Measurements from ENCODE around the gene RNFT1.
"Not testable (repeated sequence)": the region's sequence is repeated elsewhere in the genome, so short reads cannot be mapped to it uniquely, and the experiment has no call there.

Gene RNFT1, protein sequence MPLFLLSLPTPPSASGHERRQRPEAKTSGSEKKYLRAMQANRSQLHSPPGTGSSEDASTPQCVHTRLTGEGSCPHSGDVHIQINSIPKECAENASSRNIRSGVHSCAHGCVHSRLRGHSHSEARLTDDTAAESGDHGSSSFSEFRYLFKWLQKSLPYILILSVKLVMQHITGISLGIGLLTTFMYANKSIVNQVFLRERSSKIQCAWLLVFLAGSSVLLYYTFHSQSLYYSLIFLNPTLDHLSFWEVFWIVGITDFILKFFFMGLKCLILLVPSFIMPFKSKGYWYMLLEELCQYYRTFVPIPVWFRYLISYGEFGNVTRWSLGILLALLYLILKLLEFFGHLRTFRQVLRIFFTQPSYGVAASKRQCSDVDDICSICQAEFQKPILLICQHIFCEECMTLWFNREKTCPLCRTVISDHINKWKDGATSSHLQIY

DNA sequence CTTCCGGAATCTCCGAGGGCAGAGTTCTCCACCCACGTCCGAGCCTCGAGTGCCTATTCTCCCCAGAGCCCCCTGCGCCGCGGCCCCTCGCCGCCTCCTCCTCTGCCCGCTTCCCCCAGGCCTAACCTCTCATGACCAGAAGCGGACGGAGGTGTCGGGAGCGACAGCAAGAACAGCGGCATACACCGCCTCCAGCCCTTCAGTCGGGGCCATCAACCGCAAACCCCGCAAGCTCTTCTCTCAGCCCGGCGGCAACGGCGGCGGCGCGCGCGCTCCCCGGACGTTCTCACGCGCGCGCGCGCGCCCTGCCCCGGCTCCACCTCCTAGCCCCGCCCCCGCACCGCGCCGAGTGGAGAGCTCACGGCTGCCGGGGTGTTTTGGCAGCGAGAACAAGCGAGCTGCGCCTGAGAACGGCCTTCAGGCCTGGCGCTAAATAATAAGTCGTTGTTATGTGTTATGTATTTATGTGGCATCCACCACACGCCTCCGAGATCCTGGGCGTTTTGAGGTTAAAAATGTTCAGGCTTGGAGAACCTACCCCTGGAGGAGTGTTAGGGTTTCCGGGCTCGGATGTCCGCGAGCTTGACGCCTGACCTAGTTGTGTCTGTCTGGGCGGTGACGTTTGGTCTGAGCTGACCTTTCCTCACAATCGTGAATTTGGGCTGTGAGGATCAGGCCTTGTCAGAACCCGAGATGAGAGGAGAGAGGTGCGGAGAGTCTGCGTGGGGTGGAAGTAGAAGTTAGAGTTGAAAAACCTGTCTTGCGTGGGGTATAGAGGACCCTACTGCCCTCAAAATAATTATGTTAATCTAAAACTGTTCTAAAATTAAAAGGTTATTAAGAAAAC, at the start of gene RNFT1:
Gene RNFT1 (minus strand): TSS at position 259 of the 847 bp plus-strand sequence. CDS start 77 bp downstream, at position 182.
- peak; percentile 93 for DNase-seq

DNA sequence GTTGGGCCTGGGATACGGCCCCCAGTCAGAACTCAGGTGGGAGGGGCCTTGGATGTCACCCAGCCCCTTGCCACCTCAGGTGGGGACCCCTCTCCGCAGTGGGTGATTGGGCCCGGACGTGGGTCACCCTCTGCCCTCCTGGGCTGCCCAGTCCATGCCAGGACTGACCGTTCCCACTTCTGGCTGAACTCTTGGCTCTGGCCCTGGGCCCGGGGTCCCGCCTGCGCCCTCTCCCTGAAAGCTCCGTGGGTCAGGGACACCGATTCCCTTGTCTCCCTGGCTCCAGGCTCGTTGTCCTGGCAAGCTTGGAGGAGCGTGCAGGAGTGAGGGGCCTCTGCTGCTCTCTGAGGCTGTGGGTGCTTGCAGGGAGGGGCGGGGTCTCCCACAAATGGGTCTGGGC, 44.8 kb upstream of the RNFT1 start:
- not testable (repeated sequence) for DNase-seq

DNA sequence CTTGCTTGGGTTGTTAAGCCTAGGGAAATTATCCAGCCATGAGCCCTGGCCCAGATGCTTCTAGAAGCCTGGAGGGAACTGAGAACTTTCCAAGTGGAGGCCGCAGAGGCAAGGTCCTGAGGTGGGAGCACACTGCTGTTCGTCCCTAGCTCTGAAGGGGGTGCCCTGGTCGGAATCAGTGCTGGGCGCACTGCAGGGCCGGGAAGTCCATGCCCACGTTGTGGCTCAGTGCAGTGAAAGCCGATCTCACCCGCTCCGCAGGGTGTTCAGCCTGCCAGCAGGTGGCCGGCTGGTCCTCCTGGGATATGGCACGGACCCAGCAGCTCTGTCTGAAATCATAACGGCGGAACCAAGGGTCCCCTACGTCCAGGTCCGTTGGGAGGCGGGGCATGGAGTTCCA, 43.8 kb upstream of the RNFT1 start:
- not testable (repeated sequence) for DNase-seq

DNA sequence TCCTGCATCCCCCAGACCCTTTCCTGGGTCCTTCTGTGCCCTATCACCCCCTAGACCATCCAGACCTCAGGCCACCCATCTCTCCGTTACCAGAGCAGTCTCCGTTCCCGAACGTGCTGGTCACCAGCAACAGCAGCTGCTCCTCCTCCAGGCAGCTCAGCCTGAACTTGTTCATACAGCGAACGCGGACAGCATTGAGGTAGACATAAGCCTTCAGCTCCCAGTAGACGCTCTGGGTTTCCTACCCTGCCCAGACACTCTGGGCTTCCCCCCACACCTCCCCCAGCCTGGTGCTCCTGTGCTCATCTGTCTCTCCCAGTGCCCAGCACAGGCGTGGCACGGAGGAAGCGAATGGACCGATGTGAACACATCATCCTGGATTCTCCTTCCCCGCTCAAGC, 41.6 kb upstream of the RNFT1 start:
- DNase-seq = no peak

DNA sequence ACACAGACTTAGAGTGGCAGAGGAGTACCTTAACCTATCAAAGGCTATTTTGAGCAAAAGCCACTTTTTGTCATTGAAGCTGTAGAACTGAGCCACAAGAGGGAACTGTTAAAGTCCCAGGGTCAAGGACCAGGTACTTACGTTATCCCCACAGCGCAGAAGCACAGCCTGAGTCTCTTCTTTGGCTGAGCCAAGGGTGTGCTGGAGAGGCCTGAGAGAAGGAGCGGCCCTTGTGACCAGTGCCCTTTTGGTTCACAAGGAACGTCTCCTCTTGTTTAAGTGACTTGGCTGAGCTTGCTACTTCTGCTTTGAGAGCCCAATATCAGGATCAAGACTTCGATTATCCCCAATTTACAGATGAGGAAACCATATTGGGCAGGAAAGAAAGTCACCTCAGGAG, 40.0 kb upstream of the RNFT1 start:
- not testable (repeated sequence) for DNase-seq

DNA sequence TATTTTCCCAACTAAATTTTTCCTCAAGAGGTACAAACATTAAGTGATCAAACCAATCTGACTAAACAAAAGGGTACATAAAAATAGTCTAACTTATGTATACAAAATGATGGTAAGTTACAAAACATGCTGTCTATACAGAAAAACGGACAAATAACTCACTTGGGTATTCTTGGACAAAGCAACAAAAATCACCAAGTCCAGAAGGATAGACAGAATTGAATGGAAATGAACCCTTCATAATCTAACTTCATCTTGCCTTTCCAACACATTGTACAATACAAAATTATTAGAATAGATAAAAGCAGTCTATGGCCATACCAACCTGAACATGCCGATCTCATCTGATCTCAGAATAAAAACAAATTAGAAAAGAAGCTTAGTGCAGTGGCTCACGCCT, 37.9 kb upstream of the RNFT1 start:
- DNase-seq = not testable (repeated sequence)

DNA sequence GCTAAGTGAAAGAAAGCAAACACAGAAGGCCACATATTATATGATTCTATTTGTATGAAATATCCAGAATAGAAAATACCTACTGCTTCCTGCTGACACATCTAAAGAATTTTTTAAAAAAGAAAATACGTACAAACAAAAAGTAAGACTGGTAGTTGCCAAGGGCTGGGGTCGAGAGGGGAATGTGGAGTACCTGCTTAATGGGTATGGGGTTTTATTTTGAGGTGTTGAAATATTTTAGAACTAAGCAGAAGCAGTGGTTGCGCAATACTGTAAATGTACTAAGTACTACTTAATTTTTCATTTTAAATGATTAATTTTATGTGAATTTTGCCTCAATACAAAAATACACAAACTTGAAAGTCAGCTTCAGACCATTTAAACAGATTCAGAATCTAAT, 32.1 kb upstream of the RNFT1 start:
- not testable (repeated sequence) for DNase-seq

DNA sequence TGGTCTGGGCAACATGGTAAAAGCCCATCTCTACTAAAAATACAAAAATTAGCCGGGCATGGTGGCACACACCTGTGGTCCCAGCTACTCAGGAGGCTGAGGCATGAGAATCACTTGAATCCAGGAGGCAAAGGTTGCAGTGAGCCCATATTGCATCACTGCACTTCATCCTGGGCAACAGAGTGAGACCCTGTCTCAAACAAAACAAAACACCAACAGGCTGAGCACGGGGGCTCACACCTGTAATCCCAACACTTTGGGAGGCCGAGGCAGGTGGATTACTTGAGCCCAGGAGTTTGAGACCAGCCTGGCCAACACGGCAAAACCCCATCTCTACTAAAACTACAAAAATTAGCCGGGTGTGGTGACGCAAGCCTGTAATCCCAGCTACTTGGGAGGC, 10.6 kb upstream of the RNFT1 start:
- DNase-seq = not testable (repeated sequence)

DNA sequence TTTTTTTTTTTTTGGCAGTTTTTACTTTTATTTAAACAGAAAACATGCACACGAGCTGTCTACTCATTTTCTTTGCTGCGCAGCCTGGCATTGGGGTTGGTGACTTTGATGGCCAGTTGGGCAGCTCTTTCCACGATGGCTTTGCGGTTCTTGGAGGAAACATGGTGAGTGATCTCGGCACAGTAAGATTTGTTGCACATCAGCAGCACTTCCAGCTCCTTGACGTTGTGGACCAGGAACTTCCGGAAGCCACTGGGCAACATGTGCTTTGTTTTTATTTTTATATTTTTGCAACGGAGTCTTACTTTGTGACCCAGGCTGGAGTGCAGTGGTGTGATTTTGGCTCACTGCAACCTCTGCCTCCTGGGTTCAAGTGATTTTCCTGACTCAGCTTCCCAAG, 8.9 kb upstream of the RNFT1 start:
- DNase-seq = not testable (repeated sequence)

DNA sequence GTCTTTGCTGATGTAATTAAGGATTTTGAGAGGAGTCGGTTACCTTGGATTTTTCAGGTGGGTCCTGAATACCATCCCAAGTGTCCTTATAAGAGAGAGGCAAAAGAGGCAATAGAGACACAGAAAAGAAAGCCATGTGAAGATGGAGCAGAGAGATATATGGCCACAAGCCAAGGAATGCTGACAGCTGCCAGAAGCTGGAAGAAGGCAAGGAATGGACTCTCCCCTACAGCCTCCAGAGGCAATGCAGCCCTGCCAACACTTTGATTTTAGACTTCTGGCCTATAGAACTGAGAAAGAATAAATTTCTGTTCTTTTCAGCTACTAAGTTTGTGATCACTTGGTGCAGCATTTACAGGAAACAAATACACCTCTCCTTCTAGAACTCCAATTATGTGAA, 8.2 kb upstream of the RNFT1 start:
- no peak for DNase-seq

DNA sequence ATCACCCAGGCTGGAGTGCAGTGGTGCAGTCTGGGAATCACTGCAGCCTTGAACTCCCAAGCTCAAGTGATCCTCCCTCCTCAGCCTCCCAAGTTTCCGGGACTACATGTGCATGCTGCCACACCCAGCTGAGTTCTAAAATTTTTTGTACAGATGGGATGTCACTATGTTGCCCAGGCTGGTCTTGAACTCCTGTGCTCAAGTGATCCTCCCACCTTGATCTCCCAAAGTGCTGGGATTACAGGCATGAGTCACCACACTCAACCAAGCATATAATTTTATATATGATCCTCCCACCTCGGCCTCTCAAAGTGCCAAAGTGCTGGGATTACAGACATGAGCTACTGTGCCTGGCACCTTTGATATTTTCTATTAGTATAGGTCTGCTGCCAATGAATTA, 7.2 kb upstream of the RNFT1 start:
- not testable (repeated sequence) for DNase-seq

DNA sequence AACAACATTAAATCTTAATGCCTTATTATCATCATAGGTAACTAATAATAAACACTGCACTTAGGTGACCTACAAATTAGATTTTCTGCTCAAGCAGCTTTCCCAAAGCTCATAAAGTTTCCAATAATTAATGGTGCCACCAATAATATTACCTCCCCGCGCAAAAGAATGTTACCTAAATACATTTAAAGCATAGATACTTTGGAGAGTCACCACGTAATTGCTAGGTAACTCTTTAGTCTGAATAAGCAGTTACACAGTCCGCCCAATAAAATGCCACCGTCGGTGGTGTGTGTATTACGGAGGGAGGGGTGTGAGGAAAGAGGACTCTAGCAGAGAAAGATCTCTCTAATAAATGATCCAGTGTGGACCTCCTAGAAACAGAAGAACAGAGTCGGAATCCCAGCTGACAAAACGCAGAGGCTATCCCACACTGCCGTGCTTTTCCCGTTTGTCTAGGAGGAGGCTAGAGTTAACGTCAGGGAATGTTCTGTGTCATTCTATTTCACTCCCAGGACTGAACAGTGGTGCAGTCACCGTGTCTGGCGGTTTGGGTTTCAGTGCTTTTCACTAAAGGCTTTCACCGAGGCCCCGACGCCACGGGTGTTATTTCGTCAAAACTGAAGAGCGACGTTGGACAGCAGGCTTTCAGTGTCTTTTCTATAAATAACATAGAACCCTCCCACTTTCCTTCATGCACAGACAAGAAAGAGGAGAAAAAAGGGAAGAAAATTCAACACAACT, 630 bp downstream of the RNFT1 start:
- peak; percentile 55 for DNase-seq

DNA sequence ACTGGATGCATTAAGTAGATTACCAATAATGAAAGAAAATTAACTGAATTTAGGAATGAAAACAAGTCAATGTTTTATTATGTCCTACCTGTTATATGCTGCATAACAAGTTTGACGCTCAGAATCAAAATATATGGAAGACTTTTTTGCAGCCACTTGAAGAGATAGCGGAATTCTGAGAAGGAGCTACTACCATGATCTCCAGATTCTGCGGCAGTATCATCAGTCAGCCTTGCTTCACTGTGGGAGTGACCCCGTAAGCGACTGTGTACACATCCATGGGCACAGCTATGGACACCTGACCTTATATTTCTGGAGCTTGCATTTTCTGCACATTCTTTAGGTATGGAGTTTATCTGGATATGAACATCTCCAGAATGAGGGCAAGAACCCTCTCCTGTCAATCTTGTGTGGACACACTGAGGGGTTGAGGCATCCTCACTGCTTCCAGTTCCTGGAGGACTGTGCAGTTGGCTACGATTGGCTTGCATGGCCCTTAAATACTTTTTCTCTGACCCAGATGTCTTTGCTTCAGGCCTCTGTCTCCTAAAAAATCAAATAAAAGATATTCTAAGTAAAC, 1.7 kb downstream of the RNFT1 start:
- DNase-seq = no peak

DNA sequence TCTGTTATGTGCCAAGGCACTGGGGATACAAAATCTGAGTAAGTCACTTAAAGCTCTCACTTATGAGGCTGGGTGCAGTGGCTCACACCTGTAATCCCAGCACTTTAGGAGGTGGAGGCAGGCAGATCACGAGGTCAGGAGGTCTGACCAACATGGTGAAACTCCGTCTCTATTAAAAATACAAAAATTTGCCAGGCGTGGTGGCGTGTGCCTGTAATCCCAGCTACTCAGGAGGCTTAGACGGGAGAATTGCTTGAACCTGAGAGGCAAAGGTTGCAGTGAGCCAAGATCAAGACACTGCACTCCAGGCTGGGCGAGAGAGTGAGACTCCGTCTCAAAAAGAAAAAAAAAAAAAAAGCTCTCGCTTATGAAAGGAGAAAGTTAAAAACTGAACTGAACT, 5.0 kb downstream of the RNFT1 start:
- DNase-seq = not testable (repeated sequence)

DNA sequence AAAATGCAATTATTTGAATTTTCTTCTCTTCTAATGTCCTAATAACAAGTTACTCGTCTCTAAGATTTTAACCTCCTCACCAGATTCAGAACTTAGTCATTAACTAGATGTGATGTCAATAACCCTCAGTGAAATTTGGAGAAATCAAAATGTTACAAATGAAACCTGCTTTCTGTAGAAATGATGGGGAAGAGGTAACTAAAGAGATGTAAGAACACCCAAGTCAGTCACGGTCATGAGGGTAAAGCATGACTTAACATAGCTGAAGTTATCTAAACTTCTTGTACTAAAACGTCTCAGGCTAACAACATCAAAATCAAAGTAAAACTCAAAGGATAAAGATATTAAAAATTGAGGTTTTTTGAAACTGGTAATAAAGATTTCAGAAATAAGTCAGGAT, 9.7 kb downstream of the RNFT1 start:
- DNase-seq = no peak

DNA sequence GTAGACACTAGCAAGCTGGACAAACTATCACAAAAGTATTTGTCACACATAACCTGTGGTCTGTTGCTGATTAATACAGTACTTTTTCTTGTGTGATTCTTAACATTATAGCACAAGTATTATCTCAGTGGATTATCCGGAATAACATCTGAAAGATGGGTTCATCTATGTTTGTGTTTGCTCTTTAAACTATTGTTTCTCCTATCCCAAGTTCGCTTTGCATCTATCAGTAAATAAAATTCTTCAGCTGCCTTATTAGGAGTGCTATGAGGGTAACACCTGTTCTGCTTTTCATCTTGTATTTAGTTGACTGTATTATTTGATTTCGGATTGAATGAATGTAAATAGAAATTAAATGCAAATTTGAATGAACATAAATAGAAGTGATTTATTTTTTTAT, 14.5 kb downstream of the RNFT1 start:
- DNase-seq = no peak

DNA sequence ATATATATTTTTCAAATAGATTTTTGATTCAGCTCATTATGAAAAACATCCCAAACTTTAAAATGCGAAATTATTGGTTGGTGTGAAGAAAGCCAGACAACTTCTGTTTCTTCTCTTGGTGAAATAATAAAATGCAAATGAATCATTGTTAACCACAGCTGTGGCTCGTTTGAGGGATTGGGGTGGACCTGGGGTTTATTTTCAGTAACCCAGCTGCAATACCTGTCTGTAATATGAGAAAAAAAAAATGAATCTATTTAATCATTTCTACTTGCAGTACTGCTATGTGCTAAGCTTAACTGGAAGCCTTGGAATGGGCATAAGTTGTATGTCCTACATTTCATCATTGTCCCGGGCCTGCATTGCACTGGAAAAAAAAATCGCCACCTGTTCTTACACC, 17.2 kb downstream of the RNFT1 start:
- peak; percentile 11 for DNase-seq

DNA sequence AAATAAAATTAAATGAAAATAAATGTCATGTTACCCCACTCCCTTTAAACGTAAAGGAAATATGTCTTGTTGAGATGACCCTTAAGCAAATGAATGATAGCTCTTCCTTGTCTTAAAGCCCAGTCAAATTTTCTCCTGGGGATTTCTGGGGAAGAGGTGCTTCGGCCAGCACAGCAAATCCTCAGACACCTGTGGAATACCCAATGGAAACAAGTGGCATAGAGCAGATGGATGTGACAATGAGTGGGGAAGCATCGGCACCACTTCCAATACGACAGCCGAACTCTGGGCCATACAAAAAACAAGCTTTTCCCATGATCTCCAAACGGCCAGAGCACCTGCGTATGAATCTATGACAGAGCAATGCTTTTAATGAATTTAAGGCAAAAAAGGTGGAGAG, 18.1 kb downstream of the RNFT1 start:
- DNase-seq = not testable (repeated sequence)

DNA sequence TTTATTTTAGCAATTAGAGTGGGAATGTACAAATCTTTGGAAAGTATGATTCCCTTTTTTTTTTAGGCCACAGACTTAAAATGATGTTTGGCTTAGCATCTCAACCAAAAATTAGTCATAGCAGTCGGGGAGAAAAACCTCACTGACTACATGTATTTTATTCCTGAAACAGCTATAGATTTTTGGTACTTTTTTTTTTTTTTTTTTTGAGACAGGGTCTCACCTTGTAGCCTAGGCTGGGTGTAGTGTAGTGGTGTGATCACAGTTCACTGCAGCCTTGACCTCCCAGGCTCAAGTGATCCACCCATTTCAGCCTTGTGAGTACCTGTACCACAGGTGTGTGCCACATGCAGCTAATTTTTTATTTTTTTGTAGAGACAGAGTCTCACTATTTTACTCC, 23.4 kb downstream of the RNFT1 start:
- peak; percentile 27 for DNase-seq

DNA sequence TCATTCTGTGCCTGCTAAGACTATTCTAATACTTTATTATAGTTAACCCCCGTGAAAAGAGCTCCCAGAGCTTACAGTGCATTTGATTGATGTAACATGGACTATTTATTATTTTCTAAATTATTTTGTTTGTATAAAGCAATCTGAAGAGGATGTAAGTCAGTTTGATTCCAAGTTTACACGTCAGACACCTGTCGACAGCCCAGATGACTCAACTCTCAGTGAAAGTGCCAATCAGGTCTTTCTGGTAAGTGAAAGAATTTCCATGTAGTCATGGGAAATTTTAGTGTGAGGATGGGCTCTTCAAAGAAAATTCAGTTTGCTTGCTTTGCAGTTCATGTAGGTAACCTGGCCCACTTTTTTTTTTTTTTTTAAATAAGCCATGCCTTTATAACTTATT, 23.8 kb downstream of the RNFT1 start:
- peak; percentile 68 for DNase-seq

DNA sequence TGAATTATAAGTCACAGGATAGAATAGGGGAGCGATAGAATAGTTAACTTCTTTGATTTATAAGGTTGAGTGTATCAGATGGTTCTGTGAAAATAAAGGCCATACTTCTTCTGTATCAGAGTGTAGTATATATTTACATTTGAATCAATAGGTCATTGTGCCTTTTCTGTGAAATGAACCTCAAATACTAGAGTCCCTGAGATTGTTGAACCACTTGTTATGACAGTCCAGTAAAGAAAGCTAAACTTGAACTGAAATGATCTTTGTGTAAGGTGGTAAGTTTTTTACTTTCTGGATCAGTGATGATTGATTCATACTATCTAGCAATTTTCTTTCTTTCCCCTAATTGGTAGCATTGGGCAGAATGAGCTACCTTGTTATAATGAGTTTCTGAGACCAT, 31.2 kb downstream of the RNFT1 start:
- not testable (repeated sequence) for DNase-seq

DNA sequence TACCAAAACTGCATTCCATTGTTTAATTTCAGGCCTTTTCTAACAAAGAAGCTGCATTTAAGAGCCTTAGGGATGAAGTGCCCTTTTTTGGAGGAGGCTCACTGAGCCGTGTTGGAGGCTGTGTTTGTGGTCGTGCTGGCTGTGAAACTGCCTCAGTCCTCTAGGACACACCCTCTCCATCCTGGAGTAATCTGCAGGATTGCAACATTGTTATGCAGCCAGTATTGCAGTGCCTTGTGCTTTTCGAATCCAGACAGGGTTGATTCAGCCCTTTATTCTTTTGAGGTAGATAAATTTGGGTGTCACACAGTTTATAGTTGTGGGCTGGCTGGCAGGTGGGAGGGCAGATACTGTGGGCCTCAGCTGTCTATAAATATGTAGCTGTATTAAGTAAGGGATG, 33.8 kb downstream of the RNFT1 start:
- DNase-seq = not testable (repeated sequence)

DNA sequence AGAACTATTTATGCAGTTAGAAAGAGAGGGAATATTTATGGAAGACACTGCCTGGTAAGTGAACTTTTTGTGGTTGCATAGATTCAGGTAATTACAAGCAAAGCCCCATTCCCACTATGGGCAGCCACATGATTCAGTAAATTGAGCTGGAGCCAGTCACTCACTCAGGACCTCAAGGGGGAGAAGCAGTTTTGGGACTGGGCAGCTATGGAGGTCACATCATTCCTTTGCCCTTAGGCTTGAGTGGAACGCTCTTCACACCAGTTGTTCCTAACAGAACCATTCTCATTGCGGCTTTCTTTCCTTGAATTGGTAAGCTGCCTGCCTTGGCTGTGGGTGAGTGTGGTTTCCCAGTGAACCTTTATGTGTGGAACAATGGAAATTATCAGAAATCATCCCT, 34.4 kb downstream of the RNFT1 start:
- DNase-seq = not testable (repeated sequence)

All from activated CD4-positive, alpha-beta T cell treated with anti-CD3 and anti-CD28 coated beads, Interleukin-2, Interleukin-6, amounts not matched to agents 100 ng/mL and 50 ng/mL, durations not matched to agents 16 hours and 8 hours (primary cell).